K562 (cell line): ENCODE results near the gene CAPN10. TPM values are rescaled to one million over a fixed set of nuclear protein-coding genes. Genes with fewer than 3 reads are reported as not detected.
A peak's percentile ranks its signal among the peaks of the same experiment; 100 is the strongest.

Source experiments
- CCAR2 ChIP-seq: fragments of 200-400 bp; formaldehyde crosslinking; IDR thresholded peaks from 2 replicates; pipeline ENCODE4 v1.6.1; 2017; ENCODE audit warnings: mild to moderate bottlenecking, low read depth, low read length
- CREBBP ChIP-seq: IDR thresholded peaks from one replicate; pipeline ENCODE4 v1.6.1; 2012; ENCODE audit warnings: low read depth, mild to moderate bottlenecking, control low read depth, inconsistent platforms, low read length
- DPF2 ChIP-seq: fragments of 450-650 bp; IDR thresholded peaks from 2 replicates; pipeline ENCODE4 v1.6.1; 2016
- EGR1 ChIP-seq: fragments of 450-650 bp; conservative IDR thresholded peaks from 2 replicates; pipeline ENCODE4 v1.6.1; 2017; ENCODE audit warnings: mild to moderate bottlenecking
- ETS1 ChIP-seq: conservative IDR thresholded peaks from 2 replicates; pipeline ENCODE4 v1.6.1; 2011; ENCODE audit warnings: low read depth, mild to moderate bottlenecking, low read length; ENCODE audit not compliant: control insufficient read depth
- MYC ChIP-seq, 2 experiments: fragments of 250-450 bp in 1 of 2; sonication (Bioruptor Pico) in 1 of 2; IDR thresholded peaks; 2 replicates each; pipeline versions ENCODE4 v1.5.1 to v1.6.1; 2012 to 2021; ENCODE audit warnings: low read depth in 2 of 2, borderline replicate concordance in 1 of 2, improper control_type of control experiment in 1 of 2, low read length in 1 of 2, mild to moderate bottlenecking in 1 of 2, moderate library complexity in 1 of 2
- NR2C1 ChIP-seq, 2 experiments: fragments of 450-650 bp; IDR thresholded peaks; 2 replicates each; pipeline ENCODE4 v1.6.1; 2017; ENCODE audit warnings: mild to moderate bottlenecking in 2 of 2, antibody characterized with exemption in 1 of 2, inconsistent platforms in 1 of 2, missing compliant biosample characterization in 1 of 2, missing genetic modification characterization in 1 of 2
- PHF21A ChIP-seq: fragments of 450-650 bp; IDR thresholded peaks from 2 replicates; pipeline ENCODE4 v1.6.1; 2017; ENCODE audit warnings: low read depth, borderline replicate concordance
- PHF8 ChIP-seq: fragments of 200-600 bp; sonication (generic); IDR thresholded peaks from 2 replicates; pipeline ENCODE4 v1.6.1; 2012; ENCODE audit warnings: mixed run types, mild to moderate bottlenecking, inconsistent platforms, low read length, moderate library complexity, borderline replicate concordance
- POLR2AphosphoS5 ChIP-seq: IDR thresholded peaks from 2 replicates; pipeline ENCODE4 v1.6.1; 2011; ENCODE audit warnings: mild to moderate bottlenecking, low read depth, low read length, moderate library complexity; ENCODE audit not compliant: control insufficient read depth, insufficient read depth
- RAD51 ChIP-seq: fragments of 450-650 bp; IDR thresholded peaks from 2 replicates; pipeline ENCODE4 v1.7.1; 2016; ENCODE audit warnings: low read depth, mild to moderate bottlenecking, borderline replicate concordance
- SIN3B ChIP-seq: fragments of 450-650 bp; IDR thresholded peaks from 2 replicates; pipeline ENCODE4 v1.6.1; 2017; ENCODE audit warnings: low read depth, mild to moderate bottlenecking, moderate library complexity
- TBP ChIP-seq: optimal IDR thresholded peaks from 2 replicates; pipeline ENCODE3; 2011; ENCODE audit warnings: low read depth, low read length, improper control_type of control experiment
- ZNF212 ChIP-seq: fragments of 450-650 bp; formaldehyde crosslinking; IDR thresholded peaks from 2 replicates; pipeline ENCODE4 v1.4.0; 2020; ENCODE audit warnings: mild to moderate bottlenecking
- ZNF395 ChIP-seq: fragments of 200-800 bp; sonication (Bioruptor generic); IDR thresholded peaks from 2 replicates; pipeline ENCODE4 v1.6.1; 2017; ENCODE audit warnings: missing genetic modification characterization, missing compliant biosample characterization
- polyA plus RNA-seq, 8 experiments: library from polyadenylated mRNA; depleted of rRNA in 4 of 8; stranded (reverse) in 5 of 8; unstranded in 3 of 8; fragments of >200 nt; fragmentation: Nextera tagmentation in 2 of 8; fragmentation: Illumina TruSeq in 1 of 8; extraction: Ambion mirVana in 2 of 8; extraction: Trizol in 1 of 8; gene quantifications; 2 replicates each; pipeline versions ENCODE4 v1.2.1 to v1.2.3, GENCODE V29; 2011 to 2014; ENCODE audit warnings: inconsistent platforms in 1 of 8, missing spikeins in 1 of 8
- total RNA-seq, 7 experiments: library from RNA; depleted of rRNA in 6 of 7; stranded (reverse); fragments of >200 nt in 6 of 7; fragmentation: Illumina TruSeq in 2 of 7; extraction: Trizol in 2 of 7; gene quantifications; 2 replicates each; pipeline versions ENCODE4 v1.2.1 to v1.2.3, GENCODE V29; 2011 to 2021; ENCODE audit warnings: low replicate concordance in 1 of 7
- TF ChIP-seq, protein P1 (sequence below): fragments of 450-650 bp; formaldehyde crosslinking; IDR thresholded peaks from 2 replicates; pipeline ENCODE4 v1.4.0; 2020; ENCODE audit warnings: mild to moderate bottlenecking, moderate library complexity
- TF ChIP-seq, protein P2 (sequence below): fragments of 250-450 bp; sonication (Bioruptor Pico); IDR thresholded peaks from 2 replicates; pipeline ENCODE4 v1.4.0; 2020; ENCODE audit warnings: mild to moderate bottlenecking
- TF ChIP-seq, protein P3 (sequence below): fragments of 450-650 bp; formaldehyde crosslinking; conservative IDR thresholded peaks from 2 replicates; pipeline ENCODE4 v1.4.0; 2022; ENCODE audit warnings: mild to moderate bottlenecking, missing genetic modification characterization

CAPN10 gene
- total and polyA plus RNA-seq, 9 of the 15 experiments (the other 6 are each of a cell fraction or from before 2014, with no cell fraction given) = 0.08 to 26.1 (median 8.4) TPM

GRCh38 chr2:240586198-240586918 lies at the start of gene CAPN10 (continued):
- TF ChIP-seq, protein P1, sequence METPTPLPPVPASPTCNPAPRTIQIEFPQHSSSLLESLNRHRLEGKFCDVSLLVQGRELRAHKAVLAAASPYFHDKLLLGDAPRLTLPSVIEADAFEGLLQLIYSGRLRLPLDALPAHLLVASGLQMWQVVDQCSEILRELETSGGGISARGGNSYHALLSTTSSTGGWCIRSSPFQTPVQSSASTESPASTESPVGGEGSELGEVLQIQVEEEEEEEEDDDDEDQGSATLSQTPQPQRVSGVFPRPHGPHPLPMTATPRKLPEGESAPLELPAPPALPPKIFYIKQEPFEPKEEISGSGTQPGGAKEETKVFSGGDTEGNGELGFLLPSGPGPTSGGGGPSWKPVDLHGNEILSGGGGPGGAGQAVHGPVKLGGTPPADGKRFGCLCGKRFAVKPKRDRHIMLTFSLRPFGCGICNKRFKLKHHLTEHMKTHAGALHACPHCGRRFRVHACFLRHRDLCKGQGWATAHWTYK (CRISPR knock-in tag) = peak; percentile 80; the same call in 1 of the 2 replicates
- TF ChIP-seq RAD51 = peak; percentile 99
- TF ChIP-seq, protein P2, sequence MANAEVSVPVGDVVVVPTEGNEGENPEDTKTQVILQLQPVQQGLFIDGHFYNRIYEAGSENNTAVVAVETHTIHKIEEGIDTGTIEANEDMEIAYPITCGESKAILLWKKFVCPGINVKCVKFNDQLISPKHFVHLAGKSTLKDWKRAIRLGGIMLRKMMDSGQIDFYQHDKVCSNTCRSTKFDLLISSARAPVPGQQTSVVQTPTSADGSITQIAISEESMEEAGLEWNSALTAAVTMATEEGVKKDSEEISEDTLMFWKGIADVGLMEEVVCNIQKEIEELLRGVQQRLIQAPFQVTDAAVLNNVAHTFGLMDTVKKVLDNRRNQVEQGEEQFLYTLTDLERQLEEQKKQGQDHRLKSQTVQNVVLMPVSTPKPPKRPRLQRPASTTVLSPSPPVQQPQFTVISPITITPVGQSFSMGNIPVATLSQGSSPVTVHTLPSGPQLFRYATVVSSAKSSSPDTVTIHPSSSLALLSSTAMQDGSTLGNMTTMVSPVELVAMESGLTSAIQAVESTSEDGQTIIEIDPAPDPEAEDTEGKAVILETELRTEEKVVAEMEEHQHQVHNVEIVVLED (CRISPR knock-in tag) = peak; percentile 78
- TF ChIP-seq CREBBP = no peak
- TF ChIP-seq POLR2AphosphoS5 = 0 out of 2 replicates have a peak, but pooled peaks have one; percentile 1
- TF ChIP-seq CCAR2 = no peak
- peak; percentile 92 for TF ChIP-seq ETS1
- peak; percentile 63 for TF ChIP-seq MYC (IDR thresholded peaks at IDR 0.05; ENCODE audit: low read depth, low read length)
- TF ChIP-seq MYC (CRISPR knock-in tag; IDR thresholded peaks at IDR 0.05; ENCODE audit: borderline replicate concordance, low read depth) = peak; percentile 61; the same call in 1 of the 2 replicates
- peak; percentile 83; the same call in 1 of the 2 replicates for TF ChIP-seq PHF21A
- TF ChIP-seq NR2C1 (IDR thresholded peaks at IDR 0.05) = peak; percentile 90
- peak; percentile 94 for TF ChIP-seq NR2C1 (tag; IDR thresholded peaks at IDR 0.05)
- peak; percentile 82 for TF ChIP-seq SIN3B
- no peak for TF ChIP-seq ZNF212 (CRISPR knock-in tag)
- 0 out of 2 replicates have a peak, but pooled peaks have one; percentile 66 for TF ChIP-seq ZNF395 (CRISPR knock-in tag)
- TF ChIP-seq PHF8 = peak; percentile 87; the same call in 1 of the 2 replicates
- peak; percentile 41 for TF ChIP-seq TBP
- TF ChIP-seq, protein P3, sequence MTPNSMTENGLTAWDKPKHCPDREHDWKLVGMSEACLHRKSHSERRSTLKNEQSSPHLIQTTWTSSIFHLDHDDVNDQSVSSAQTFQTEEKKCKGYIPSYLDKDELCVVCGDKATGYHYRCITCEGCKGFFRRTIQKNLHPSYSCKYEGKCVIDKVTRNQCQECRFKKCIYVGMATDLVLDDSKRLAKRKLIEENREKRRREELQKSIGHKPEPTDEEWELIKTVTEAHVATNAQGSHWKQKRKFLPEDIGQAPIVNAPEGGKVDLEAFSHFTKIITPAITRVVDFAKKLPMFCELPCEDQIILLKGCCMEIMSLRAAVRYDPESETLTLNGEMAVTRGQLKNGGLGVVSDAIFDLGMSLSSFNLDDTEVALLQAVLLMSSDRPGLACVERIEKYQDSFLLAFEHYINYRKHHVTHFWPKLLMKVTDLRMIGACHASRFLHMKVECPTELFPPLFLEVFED = no peak
- no peak for TF ChIP-seq DPF2
- TF ChIP-seq EGR1 = peak; percentile 50
